Stimulated activated CD4-positive, alpha-beta T cell treated with anti-CD3 and anti-CD28 coated beads, Interleukin-2, amount 100 ng/mL, for 48 hours (primary cell): ENCODE measurements around the gene CHST11.
A peak's percentile ranks its signal among the peaks of the same experiment; 100 is the strongest.

Experiments used
- DNase-seq, 2 donors: peaks; one replicate each; pipeline ENCODE4 v3.0.0-alpha.2; 2020

Gene CHST11

DNA sequence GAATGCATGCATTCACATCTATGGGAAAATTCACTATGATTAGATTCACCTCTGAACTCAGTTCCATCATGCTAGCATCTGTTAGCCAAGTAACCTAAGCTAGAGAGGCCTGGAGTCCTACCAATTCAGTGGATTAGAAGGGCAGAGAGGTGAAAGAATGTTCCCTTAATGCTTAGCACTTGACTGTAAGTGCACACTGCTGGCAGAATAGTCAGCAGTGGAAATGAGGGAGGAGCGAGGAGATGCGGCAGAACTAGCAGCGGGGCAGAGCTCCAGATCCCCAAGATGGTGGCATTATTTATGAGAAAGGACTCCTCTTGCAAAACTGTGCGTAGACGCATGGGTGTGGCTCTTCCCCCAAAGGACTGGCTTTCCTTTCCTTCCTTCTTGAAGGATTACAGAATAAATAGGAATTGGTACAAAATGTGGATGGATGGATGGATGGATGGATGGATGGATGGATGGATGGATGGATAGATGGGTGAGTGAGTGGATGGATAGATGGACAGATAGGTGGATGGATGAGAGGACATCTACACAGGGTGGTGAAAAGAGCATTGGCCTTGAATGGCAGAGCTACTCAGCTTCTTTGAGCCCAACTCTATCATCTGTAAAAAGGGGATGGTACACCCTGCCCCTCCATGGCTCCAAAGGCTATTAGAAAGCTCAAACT lies 227.2 kb downstream of the CHST11 start:
- DNase-seq = no peak

GRCh38 chr12:104684884-104685283 lies 228.1 kb downstream of the CHST11 start:
- no peak for DNase-seq

- DNase-seq = no peak
Measured at GRCh38 chr12:104685366-104685765, 228.6 kb downstream of the CHST11 start.

GRCh38 chr12:104686196-104686595 lies 229.4 kb downstream of the CHST11 start:
- DNase-seq = no peak

- no peak for DNase-seq
Measured at GRCh38 chr12:104687823-104688573, 231.2 kb downstream of the CHST11 start.

GRCh38 chr12:104689635-104690034 lies 232.9 kb downstream of the CHST11 start:
- DNase-seq = no peak

DNA sequence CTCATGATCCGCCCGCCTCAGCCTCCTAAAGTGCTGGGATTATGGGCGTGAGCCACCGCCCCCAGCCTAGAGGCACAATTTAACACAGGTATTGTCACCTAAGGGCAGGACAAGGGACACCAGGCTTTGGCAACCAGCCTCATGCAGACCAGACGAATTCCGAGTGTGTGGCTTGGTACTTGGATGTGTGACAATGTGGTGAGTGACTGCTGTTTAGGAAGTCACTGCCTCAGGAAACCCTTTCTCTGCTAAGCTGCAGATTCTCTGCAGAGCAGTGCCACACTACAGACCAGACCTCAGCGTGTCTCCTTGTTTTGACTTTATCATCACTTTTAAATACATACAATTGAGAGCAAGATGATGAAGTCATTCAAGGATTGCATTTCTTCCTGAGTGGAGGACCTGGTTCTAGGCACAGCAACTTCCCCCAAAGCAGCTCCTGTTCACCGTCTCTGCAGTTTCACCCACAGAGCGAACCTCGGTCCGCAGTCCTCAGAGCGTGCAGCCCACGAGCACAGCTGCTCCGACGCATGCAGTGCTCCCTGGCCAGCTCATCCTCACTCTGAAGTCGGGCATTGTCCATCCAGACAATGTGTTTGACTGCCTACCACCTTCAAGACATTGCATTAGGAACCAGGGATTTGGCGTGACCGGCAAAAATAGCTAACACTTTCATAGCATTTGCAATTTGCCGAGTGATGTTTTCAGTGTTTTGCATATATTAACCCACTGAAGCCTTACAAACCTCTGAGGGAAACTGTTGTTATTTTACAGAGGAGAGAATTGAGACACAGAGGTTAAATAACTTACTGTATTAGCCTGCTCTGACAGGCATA lies 235.2 kb downstream of the CHST11 start:
- DNase-seq = no peak

GRCh38 chr12:104692557-104693218 lies 235.9 kb downstream of the CHST11 start:
- no peak for DNase-seq

DNA sequence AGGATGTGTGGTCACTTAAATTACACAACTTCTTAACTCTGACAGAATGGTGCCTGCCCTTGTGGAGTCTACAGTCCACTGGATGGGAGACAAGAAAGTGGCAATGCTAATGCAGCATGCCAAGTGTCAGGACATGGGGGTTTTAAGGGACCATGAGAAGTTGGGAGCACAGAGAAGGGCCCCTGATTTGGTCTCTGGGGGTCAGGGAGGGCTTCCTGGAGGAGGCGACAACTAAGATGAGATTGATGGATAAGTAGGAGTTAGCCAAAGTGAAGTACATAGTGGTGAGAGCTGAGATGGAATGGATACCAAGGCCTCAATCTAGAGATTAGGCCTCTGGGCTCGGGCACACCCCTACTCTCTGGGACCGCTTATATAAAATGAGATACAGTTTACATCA lies 236.7 kb downstream of the CHST11 start:
- no peak for DNase-seq

- DNase-seq = no peak
Measured at GRCh38 chr12:104694161-104694560, 237.4 kb downstream of the CHST11 start.

DNA sequence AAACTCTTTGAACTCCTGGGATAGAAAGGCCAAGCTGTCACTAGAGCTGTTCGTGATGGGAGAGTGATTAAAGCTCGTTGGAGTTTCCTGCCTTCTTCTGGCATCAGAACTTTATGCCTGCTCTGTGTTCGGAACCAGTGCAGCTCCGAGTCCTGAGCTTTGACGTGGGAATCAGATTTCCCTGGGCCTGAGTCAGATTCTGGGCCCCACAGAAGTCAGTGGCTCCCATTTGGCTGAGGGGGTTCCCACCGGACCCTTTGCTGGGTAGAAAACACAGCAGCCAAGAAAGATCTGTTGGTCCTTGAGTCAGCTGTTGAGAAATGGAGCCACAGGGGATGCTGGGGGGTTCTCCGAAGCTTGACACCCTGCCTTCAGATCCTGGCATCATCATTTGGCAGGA lies 238.0 kb downstream of the CHST11 start:
- DNase-seq = no peak

DNA sequence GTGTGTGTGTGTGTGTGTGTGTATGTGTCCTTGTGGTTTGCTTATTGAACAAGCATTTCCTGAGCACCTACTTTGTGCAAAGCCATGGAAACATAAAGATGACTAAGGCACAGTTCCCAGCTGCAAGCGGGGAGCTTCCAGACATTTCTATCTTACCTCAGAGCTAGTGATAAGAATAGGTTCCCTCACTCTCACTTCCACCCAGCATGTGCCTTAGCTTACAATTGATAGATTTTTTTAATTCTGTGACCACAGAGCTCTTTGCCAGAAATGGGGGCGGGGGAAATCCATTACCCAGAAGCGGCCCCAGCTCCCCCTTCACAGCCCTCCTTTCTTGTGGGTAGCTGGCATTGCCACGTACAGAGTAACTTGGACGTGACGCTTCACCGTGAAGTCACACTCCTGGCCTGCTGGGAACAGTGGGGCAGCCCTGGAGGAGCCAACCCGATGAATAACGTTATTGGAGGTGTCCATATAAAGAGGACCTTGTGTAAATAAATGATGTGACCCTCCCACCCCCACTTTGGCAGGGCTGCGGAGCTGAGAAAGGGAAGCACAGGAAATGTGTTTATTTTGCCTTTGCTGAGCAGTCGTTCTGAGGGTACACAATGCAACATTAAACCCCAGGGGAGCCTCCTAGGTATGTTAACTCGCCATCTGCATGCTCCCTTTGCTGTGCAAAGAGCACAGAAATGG lies 238.9 kb downstream of the CHST11 start:
- peak; percentile 69 for DNase-seq

DNA sequence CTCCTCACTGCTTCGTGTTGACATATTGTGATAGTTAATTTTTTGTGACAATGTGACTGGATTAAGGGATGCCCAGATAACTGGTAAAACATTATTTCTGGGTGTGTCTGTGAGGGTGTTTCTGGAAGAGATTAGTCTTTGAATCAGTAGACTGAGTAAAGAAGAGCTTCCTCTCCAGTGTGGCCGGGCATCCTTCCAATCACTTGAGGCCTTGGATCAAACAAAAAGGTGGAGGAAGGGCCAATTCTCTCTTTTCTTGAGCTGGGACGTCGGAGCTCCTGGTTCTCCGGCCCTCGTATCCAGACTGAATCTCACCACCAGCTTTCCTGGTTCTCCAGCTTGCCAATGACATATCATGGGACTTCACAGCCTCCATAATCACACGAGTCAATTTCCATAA lies 240.4 kb downstream of the CHST11 start:
- DNase-seq = no peak

DNA sequence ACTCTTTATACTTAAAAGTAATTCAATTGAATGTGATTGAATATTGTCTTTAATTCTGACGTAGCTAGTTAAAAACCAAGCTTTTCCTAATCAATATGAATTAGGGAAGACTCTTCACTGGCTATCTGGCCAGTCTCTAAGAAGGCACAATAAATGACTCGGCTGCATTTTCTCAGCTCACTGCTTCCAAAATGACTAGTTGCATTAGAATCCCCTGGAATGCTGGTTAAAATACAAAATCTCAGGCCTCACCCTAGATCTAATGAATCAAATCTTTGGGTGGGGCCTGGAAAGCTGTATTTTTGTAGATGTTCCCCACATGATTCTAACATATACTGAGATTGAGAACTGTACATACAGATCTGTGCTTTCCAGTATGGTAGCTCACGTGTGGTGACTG lies 242.1 kb downstream of the CHST11 start:
- no peak for DNase-seq

- peak in 1 of 2 donors; percentile 12 for DNase-seq
Measured at GRCh38 chr12:104699489-104700190, 242.9 kb downstream of the CHST11 start.

DNA sequence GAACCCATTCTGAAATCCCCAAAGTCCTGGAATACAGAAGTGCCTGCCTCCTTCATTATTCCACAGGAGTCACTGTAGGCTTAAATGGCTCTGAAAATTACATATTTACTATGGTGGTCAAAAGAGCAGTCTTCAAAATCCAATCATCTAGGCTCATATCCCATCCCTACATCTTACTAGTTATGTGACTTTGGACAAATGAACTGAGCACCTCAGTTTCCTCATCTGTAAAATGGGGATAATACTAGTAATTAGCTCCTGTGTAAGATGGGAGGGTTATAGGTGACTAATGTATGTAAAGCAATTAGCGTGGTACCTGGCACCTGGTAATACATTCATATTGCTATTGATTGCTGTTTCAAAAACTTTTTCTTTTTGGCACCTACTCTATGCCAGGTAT lies 243.6 kb downstream of the CHST11 start:
- DNase-seq = no peak

GRCh38 chr12:104701301-104701700 lies 244.6 kb downstream of the CHST11 start:
- DNase-seq = no peak

- no peak for DNase-seq
Measured at GRCh38 chr12:104701756-104702155, 245.0 kb downstream of the CHST11 start.

- no peak for DNase-seq
Measured at GRCh38 chr12:104702565-104703139, 245.9 kb downstream of the CHST11 start.

DNA sequence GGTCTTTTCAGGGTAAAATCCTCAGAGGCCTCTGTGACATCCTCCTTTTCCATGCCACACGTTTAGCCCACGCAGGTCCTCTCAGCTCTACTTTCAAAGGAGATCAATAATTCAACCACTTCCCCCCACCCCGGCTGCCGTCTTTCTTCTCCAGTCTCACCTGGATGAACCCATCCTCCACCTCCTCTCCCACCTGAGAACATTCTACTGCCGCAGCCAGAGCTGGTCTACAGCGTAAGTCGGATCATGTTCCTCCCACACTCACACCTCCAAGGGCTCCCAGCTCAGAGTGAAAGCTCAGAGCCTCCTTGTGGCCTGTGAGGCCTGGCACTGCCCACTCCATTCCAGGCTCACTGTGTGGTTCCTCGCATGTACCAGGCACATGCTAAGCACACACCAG lies 246.6 kb downstream of the CHST11 start:
- no peak for DNase-seq

GRCh38 chr12:104704224-104704779 lies 247.6 kb downstream of the CHST11 start:
- DNase-seq = no peak
